Neural crest cell (in vitro differentiated cells): Measurements from ENCODE around the gene CALN1. TPM values are rescaled to one million over a fixed set of nuclear protein-coding genes. Genes with fewer than 3 reads are reported as not detected.

ENCODE experiments used
- DNase-seq: peaks from one replicate; pipeline ENCODE4 v3.0.0; 2021; ENCODE audit warnings: low read depth, mixed read lengths, low spot score
- H3K27ac Mint-ChIP-seq: one replicate; pipeline ENCODE4 v1.8.0; 2021; ENCODE audit warnings: mild to moderate bottlenecking, mixed read lengths; ENCODE audit not compliant: unreplicated experiment
- H3K27me3 Mint-ChIP-seq: 2 replicates; pipeline ENCODE4 v1.8.0; 2021; ENCODE audit warnings: low read depth, mild to moderate bottlenecking, mixed read lengths
- H3K36me3 Mint-ChIP-seq: 2 replicates; pipeline ENCODE4 v1.8.0; 2021; ENCODE audit warnings: low read depth, mild to moderate bottlenecking, mixed read lengths
- H3K4me1 Mint-ChIP-seq: 2 replicates; pipeline ENCODE4 v1.8.0; 2021; ENCODE audit warnings: mixed read lengths
- H3K4me3 Mint-ChIP-seq: one replicate; pipeline ENCODE4 v1.8.0; 2021; ENCODE audit warnings: mild to moderate bottlenecking, mixed read lengths
- H3K9me3 Mint-ChIP-seq: 2 replicates; pipeline ENCODE4 v1.8.0; 2021; ENCODE audit warnings: mixed read lengths
- CTCF ChIP-seq: fragments of 200-600 bp; sonication (generic); conservative IDR thresholded peaks from 2 replicates; pipeline ENCODE4 v1.5.0; 2021; ENCODE audit warnings: antibody characterized with exemption, mild to moderate bottlenecking
- total RNA-seq: library from RNA; stranded (reverse); gene quantifications from 2 replicates; pipeline ENCODE4 v1.2.1, GENCODE V29; 2021

CALN1 gene
- total RNA-seq, 1 donor from 2014 or later = 0.51 TPM

- Mint-ChIP-seq H3K4me1 (no peaks in the 10 kb centered on the region), H3K4me3 (no peak overlapping the region), H3K9me3 (no peaks in the 10 kb centered on the region), H3K27me3 (no peaks in the 10 kb centered on the region), H3K36me3 (no peaks in the 10 kb centered on the region), H3K27ac (no peak overlapping the region)
- no peak for DNase-seq
- TF ChIP-seq CTCF = no peak
Measured at GRCh38 chr7:72429316-72429715, 17.2 kb upstream of the CALN1 start.

GRCh38 chr7:72416846-72417245 lies 4.7 kb upstream of the CALN1 start:
- no peaks in the 10 kb centered on the region for H3K4me1 Mint-ChIP-seq
- no peaks in the 10 kb centered on the region for H3K36me3 Mint-ChIP-seq
- DNase-seq = no peak
- H3K27me3 Mint-ChIP-seq = peaks cover 3% of the 10 kb centered on the region
- peaks cover 3% of the 10 kb centered on the region for H3K9me3 Mint-ChIP-seq
- H3K4me3 Mint-ChIP-seq = no peak overlapping the region
- H3K27ac Mint-ChIP-seq = no peak overlapping the region
- TF ChIP-seq CTCF = no peak

- Mint-ChIP-seq H3K27ac (no peak overlapping the region), H3K36me3 (no peaks in the 10 kb centered on the region), H3K9me3 (no peaks in the 10 kb centered on the region), H3K4me1 (no peaks in the 10 kb centered on the region), H3K4me3 (no peak overlapping the region), H3K27me3 (no peaks in the 10 kb centered on the region)
- TF ChIP-seq CTCF = no peak
- DNase-seq = no peak
Measured at GRCh38 chr7:72415586-72415985, 3.4 kb upstream of the CALN1 start.

GRCh38 chr7:72413886-72414285 lies 1.7 kb upstream of the CALN1 start:
- H3K9me3 Mint-ChIP-seq = no peaks in the 10 kb centered on the region
- no peak for DNase-seq
- TF ChIP-seq CTCF = no peak
- H3K4me3 Mint-ChIP-seq = no peak overlapping the region
- no peak overlapping the region for H3K27ac Mint-ChIP-seq
- H3K36me3 Mint-ChIP-seq = no peaks in the 10 kb centered on the region
- H3K27me3 Mint-ChIP-seq = no peaks in the 10 kb centered on the region
- H3K4me1 Mint-ChIP-seq = no peaks in the 10 kb centered on the region

- no peaks in the 10 kb centered on the region for H3K9me3 Mint-ChIP-seq
- H3K4me1 Mint-ChIP-seq = no peaks in the 10 kb centered on the region
- H3K4me3 Mint-ChIP-seq = no peak overlapping the region
- TF ChIP-seq CTCF = no peak
- H3K36me3 Mint-ChIP-seq = no peaks in the 10 kb centered on the region
- no peak for DNase-seq
- H3K27me3 Mint-ChIP-seq = no peaks in the 10 kb centered on the region
- H3K27ac Mint-ChIP-seq = no peak overlapping the region
Measured at GRCh38 chr7:72413290-72413689, 1.2 kb upstream of the CALN1 start.

- no peak for TF ChIP-seq CTCF
- DNase-seq = no peak
Measured at GRCh38 chr7:72411419-72411818, 719 bp downstream of the CALN1 start.

More at GRCh38 chr7:72411419-72411818, 719 bp downstream of the CALN1 start:
- no peaks in the 10 kb centered on the region for H3K4me1 Mint-ChIP-seq
- H3K4me3 Mint-ChIP-seq = no peak overlapping the region
- no peaks in the 10 kb centered on the region for H3K36me3 Mint-ChIP-seq
- no peaks in the 10 kb centered on the region for H3K9me3 Mint-ChIP-seq
- no peak overlapping the region for H3K27ac Mint-ChIP-seq
- no peaks in the 10 kb centered on the region for H3K27me3 Mint-ChIP-seq
